ENCODE data around the gene CNTN4. TPM values are rescaled to one million over a fixed set of nuclear protein-coding genes. Genes with fewer than 3 reads are reported as not detected.

The CNTN4 gene
- total RNA-seq, 1 experiment from 2014 or later = not detected

- Mint-ChIP-seq H3K4me1 (no peaks in the 10 kb centered on the region), H3K27me3 (ENCODE audit: low read depth) (no peaks in the 10 kb centered on the region; the same call in 1 of the 2 replicates), H3K27ac (no peak overlapping the region), H3K4me3 (no peak overlapping the region), H3K9me3 (peaks cover 82% of the 10 kb centered on the region), H3K36me3 (peaks cover 65% of the 10 kb centered on the region)
- POLR2A ChIA-PET = no interaction called here
- TF ChIP-seq SMAD4 (CRISPR knock-in tag; IDR thresholded peaks at IDR 0.05) = no peak
- TF ChIP-seq PRRX2 (CRISPR knock-in tag; IDR thresholded peaks at IDR 0.05) = no peak
- TF ChIP-seq ETV6 (CRISPR knock-in tag; IDR thresholded peaks at IDR 0.05) = no peak
- TF ChIP-seq, protein P1, sequence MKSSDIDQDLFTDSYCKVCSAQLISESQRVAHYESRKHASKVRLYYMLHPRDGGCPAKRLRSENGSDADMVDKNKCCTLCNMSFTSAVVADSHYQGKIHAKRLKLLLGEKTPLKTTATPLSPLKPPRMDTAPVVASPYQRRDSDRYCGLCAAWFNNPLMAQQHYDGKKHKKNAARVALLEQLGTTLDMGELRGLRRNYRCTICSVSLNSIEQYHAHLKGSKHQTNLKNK (CRISPR knock-in tag; IDR thresholded peaks at IDR 0.05) = no peak
- ATAC-seq (no peak), DNase-seq (ENCODE audit: low spot score) (no peak)
- CTCF ChIA-PET = no interaction called here
Observed at GRCh38 chr3:2599471-2599870, 500.8 kb downstream of the CNTN4 start.

- POLR2A ChIA-PET = no interaction called here
- Mint-ChIP-seq H3K36me3 (peaks cover 67% of the 10 kb centered on the region), H3K27ac (no peak overlapping the region), H3K4me1 (no peaks in the 10 kb centered on the region), H3K27me3 (ENCODE audit: low read depth) (peaks cover 2% of the 10 kb centered on the region; the same call in 1 of the 2 replicates), H3K4me3 (no peak overlapping the region), H3K9me3 (peaks cover 75% of the 10 kb centered on the region)
- no peak for ATAC-seq
- CTCF ChIA-PET = no interaction called here
- DNase-seq (ENCODE audit: low spot score) = no peak
- TF ChIP-seq RELA (CRISPR knock-in tag; IDR thresholded peaks at IDR 0.05; ENCODE audit: borderline replicate concordance) (no peak), MXD4 (CRISPR knock-in tag; IDR thresholded peaks at IDR 0.05; ENCODE audit: borderline replicate concordance) (no peak), ZNF219 (CRISPR knock-in tag; IDR thresholded peaks at IDR 0.05; ENCODE audit: borderline replicate concordance) (no peak), GABPB1 (CRISPR knock-in tag; IDR thresholded peaks at IDR 0.05) (no peak)
Observed at GRCh38 chr3:2603692-2604289, 505.1 kb downstream of the CNTN4 start.

DNA sequence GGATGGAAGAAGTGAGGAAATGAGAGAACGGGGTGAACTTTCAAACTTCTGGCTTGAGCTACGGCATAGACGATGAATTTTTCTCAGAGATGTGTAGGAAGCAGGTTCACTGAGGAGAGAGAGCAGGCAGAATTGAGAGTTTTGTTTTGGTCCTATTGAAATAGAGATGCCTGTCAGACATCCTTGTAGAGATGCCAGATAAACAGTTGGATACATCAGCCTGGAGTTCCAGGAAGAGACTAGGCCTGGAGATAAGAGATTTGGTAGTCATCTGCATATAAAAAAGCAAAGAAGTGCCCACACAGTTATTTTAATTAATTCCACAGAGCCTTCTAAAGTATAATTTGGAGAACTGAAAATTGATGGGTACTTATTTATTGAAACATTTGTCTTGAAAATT is 515.9 kb downstream of the CNTN4 start:
- CTCF ChIA-PET = no interaction called here
- no peak overlapping the region for H3K27ac Mint-ChIP-seq
- POLR2A ChIA-PET = no interaction called here
- H3K4me1 Mint-ChIP-seq = no peaks in the 10 kb centered on the region
- peaks cover 61% of the 10 kb centered on the region for H3K36me3 Mint-ChIP-seq
- TF ChIP-seq ZNF512 (CRISPR knock-in tag; IDR thresholded peaks at IDR 0.05; ENCODE audit: borderline replicate concordance) (no peak), NFATC4 (CRISPR knock-in tag; IDR thresholded peaks at IDR 0.05) (no peak), GABPB1 (CRISPR knock-in tag; IDR thresholded peaks at IDR 0.05) (no peak), NR1H2 (CRISPR knock-in tag; IDR thresholded peaks at IDR 0.05) (no peak), MYBL2 (CRISPR knock-in tag; IDR thresholded peaks at IDR 0.05) (no peak), HMGA2 (CRISPR knock-in tag; IDR thresholded peaks at IDR 0.05) (no peak), ZNF219 (CRISPR knock-in tag; IDR thresholded peaks at IDR 0.05; ENCODE audit: borderline replicate concordance) (no peak), FOXP1 (CRISPR knock-in tag; IDR thresholded peaks at IDR 0.05; ENCODE audit: borderline replicate concordance) (no peak)
- TF ChIP-seq, protein P2, sequence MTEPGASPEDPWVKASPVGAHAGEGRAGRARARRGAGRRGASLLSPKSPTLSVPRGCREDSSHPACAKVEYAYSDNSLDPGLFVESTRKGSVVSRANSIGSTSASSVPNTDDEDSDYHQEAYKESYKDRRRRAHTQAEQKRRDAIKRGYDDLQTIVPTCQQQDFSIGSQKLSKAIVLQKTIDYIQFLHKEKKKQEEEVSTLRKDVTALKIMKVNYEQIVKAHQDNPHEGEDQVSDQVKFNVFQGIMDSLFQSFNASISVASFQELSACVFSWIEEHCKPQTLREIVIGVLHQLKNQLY (CRISPR knock-in tag; IDR thresholded peaks at IDR 0.05) = no peak
- TF ChIP-seq, protein P3, sequence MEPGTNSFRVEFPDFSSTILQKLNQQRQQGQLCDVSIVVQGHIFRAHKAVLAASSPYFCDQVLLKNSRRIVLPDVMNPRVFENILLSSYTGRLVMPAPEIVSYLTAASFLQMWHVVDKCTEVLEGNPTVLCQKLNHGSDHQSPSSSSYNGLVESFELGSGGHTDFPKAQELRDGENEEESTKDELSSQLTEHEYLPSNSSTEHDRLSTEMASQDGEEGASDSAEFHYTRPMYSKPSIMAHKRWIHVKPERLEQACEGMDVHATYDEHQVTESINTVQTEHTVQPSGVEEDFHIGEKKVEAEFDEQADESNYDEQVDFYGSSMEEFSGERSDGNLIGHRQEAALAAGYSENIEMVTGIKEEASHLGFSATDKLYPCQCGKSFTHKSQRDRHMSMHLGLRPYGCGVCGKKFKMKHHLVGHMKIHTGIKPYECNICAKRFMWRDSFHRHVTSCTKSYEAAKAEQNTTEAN (CRISPR knock-in tag; IDR thresholded peaks at IDR 0.05) = no peak
- TF ChIP-seq, protein P4, sequence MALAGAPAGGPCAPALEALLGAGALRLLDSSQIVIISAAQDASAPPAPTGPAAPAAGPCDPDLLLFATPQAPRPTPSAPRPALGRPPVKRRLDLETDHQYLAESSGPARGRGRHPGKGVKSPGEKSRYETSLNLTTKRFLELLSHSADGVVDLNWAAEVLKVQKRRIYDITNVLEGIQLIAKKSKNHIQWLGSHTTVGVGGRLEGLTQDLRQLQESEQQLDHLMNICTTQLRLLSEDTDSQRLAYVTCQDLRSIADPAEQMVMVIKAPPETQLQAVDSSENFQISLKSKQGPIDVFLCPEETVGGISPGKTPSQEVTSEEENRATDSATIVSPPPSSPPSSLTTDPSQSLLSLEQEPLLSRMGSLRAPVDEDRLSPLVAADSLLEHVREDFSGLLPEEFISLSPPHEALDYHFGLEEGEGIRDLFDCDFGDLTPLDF (CRISPR knock-in tag; IDR thresholded peaks at IDR 0.05) = no peak
- TF ChIP-seq, protein P5, sequence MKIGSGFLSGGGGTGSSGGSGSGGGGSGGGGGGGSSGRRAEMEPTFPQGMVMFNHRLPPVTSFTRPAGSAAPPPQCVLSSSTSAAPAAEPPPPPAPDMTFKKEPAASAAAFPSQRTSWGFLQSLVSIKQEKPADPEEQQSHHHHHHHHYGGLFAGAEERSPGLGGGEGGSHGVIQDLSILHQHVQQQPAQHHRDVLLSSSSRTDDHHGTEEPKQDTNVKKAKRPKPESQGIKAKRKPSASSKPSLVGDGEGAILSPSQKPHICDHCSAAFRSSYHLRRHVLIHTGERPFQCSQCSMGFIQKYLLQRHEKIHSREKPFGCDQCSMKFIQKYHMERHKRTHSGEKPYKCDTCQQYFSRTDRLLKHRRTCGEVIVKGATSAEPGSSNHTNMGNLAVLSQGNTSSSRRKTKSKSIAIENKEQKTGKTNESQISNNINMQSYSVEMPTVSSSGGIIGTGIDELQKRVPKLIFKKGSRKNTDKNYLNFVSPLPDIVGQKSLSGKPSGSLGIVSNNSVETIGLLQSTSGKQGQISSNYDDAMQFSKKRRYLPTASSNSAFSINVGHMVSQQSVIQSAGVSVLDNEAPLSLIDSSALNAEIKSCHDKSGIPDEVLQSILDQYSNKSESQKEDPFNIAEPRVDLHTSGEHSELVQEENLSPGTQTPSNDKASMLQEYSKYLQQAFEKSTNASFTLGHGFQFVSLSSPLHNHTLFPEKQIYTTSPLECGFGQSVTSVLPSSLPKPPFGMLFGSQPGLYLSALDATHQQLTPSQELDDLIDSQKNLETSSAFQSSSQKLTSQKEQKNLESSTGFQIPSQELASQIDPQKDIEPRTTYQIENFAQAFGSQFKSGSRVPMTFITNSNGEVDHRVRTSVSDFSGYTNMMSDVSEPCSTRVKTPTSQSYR (CRISPR knock-in tag; IDR thresholded peaks at IDR 0.05) = no peak
- TF ChIP-seq, protein P6, sequence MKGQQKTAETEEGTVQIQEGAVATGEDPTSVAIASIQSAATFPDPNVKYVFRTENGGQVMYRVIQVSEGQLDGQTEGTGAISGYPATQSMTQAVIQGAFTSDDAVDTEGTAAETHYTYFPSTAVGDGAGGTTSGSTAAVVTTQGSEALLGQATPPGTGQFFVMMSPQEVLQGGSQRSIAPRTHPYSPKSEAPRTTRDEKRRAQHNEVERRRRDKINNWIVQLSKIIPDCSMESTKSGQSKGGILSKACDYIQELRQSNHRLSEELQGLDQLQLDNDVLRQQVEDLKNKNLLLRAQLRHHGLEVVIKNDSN (CRISPR knock-in tag; IDR thresholded peaks at IDR 0.05) = no peak
- H3K9me3 Mint-ChIP-seq = peaks cover 77% of the 10 kb centered on the region
- no peak for ATAC-seq
- peaks cover 22% of the 10 kb centered on the region for H3K27me3 Mint-ChIP-seq (ENCODE audit: low read depth)
- H3K4me3 Mint-ChIP-seq = no peak overlapping the region
- DNase-seq (ENCODE audit: low spot score) = no peak
